Mesenchymal stem cell (in vitro differentiated cells and primary cell): Measurements from ENCODE around the gene CDH4.

Experiments
- DNase-seq: peaks from one replicate; pipeline ENCODE4 v3.0.0-alpha.2; 2013
- H2AFZ ChIP-seq: one replicate; pipeline ENCODE4 v1.6.1; 2013; ENCODE audit warnings: low read depth, mild to moderate bottlenecking, control low read depth, inconsistent platforms, low read length, moderate library complexity
- H2AK5ac ChIP-seq: 2 replicates; pipeline ENCODE4 v1.6.1; 2013; ENCODE audit warnings: low read length, moderate library complexity, mild to moderate bottlenecking, inconsistent platforms; ENCODE audit not compliant: severe bottlenecking
- H2BK120ac ChIP-seq: one replicate; pipeline ENCODE4 v1.6.1; 2013; ENCODE audit warnings: low read depth, mild to moderate bottlenecking, inconsistent platforms, low read length, moderate library complexity
- H2BK12ac ChIP-seq, 2 experiments: one replicate each; pipeline ENCODE4 v1.6.1; 2013; ENCODE audit warnings: inconsistent platforms in 2 of 2, low read length in 2 of 2, mild to moderate bottlenecking in 2 of 2, moderate library complexity in 2 of 2, control low read depth in 1 of 2
- H2BK15ac ChIP-seq: one replicate; pipeline ENCODE4 v1.6.1; 2013; ENCODE audit warnings: mild to moderate bottlenecking, low read depth, inconsistent platforms; ENCODE audit not compliant: poor library complexity, severe bottlenecking
- H2BK5ac ChIP-seq: 2 replicates; pipeline ENCODE4 v1.6.1; 2013; ENCODE audit warnings: low read depth, mild to moderate bottlenecking, low read length, control low read depth, inconsistent platforms; ENCODE audit not compliant: poor library complexity, severe bottlenecking
- H3K14ac ChIP-seq, 2 experiments: one replicate each; pipeline ENCODE4 v1.6.1; 2013; ENCODE audit warnings: inconsistent platforms in 2 of 2, low read length in 2 of 2, control low read depth in 1 of 2, mild to moderate bottlenecking in 1 of 2, moderate library complexity in 1 of 2
- H3K18ac ChIP-seq, 2 experiments: one replicate each; pipeline ENCODE4 v1.6.1; 2013; ENCODE audit warnings: inconsistent platforms in 2 of 2, low read length in 2 of 2, control low read depth in 1 of 2, low read depth in 1 of 2, mild to moderate bottlenecking in 1 of 2
- H3K23ac ChIP-seq, 2 experiments: one replicate each; pipeline ENCODE4 v1.6.1; 2013; ENCODE audit warnings: inconsistent platforms in 2 of 2, low read length in 2 of 2, mild to moderate bottlenecking in 2 of 2, moderate library complexity in 2 of 2, control low read depth in 1 of 2
- H3K27ac ChIP-seq: 2 replicates; pipeline ENCODE4 v1.5.1; 2013; ENCODE audit warnings: mild to moderate bottlenecking, moderate library complexity, low read length, control low read depth, inconsistent platforms; ENCODE audit not compliant: poor library complexity, severe bottlenecking
- H3K27me3 ChIP-seq, 2 experiments: 2 replicates each; pipeline versions ENCODE4 v1.6.1 to v1.7.0; 2013; ENCODE audit warnings: low read length in 2 of 2, mild to moderate bottlenecking in 2 of 2, moderate library complexity in 2 of 2, control low read depth in 1 of 2, inconsistent platforms in 1 of 2; ENCODE audit not compliant: control insufficient read depth in 1 of 2, insufficient read depth in 1 of 2
- H3K36me3 ChIP-seq, 2 experiments: 2 replicates each; pipeline versions ENCODE4 v1.6.1 to v1.7.0; 2013; ENCODE audit warnings: low read length in 2 of 2, control low read depth in 1 of 2, inconsistent platforms in 1 of 2, low read depth in 1 of 2, mild to moderate bottlenecking in 1 of 2; ENCODE audit not compliant: insufficient read depth in 2 of 2, control insufficient read depth in 1 of 2
- H3K4ac ChIP-seq, 2 experiments: one replicate each; pipeline ENCODE4 v1.6.1; 2013; ENCODE audit warnings: inconsistent platforms in 2 of 2, low read length in 2 of 2, mild to moderate bottlenecking in 2 of 2, moderate library complexity in 2 of 2, control low read depth in 1 of 2, low read depth in 1 of 2
- H3K4me1 ChIP-seq: 2 replicates; pipeline ENCODE4 v1.6.1; 2013; ENCODE audit warnings: low read depth, low read length, control low read depth; ENCODE audit not compliant: control insufficient read depth, insufficient read depth
- H3K4me2 ChIP-seq: 2 replicates; pipeline ENCODE4 v1.6.1; 2013; ENCODE audit warnings: low read length, mild to moderate bottlenecking, inconsistent platforms; ENCODE audit not compliant: poor library complexity, severe bottlenecking
- H3K4me3 ChIP-seq, 2 experiments: 2 replicates each; pipeline versions ENCODE4 v1.5.1 to v1.7.0; 2013; ENCODE audit warnings: low read length in 2 of 2, mild to moderate bottlenecking in 2 of 2, control low read depth in 1 of 2, low read depth in 1 of 2; ENCODE audit not compliant: insufficient read depth in 1 of 2
- H3K79me1 ChIP-seq: replicated peaks from 2 replicates; pipeline ENCODE4 v1.6.1; 2013; ENCODE audit warnings: mild to moderate bottlenecking, control low read depth, low read length, inconsistent platforms; ENCODE audit not compliant: poor library complexity, severe bottlenecking
- H3K9ac ChIP-seq: 2 replicates; pipeline ENCODE4 v1.7.0; 2013; ENCODE audit warnings: mild to moderate bottlenecking, low read length, moderate library complexity
- H3K9me3 ChIP-seq: 2 replicates; pipeline ENCODE4 v1.7.0; 2013; ENCODE audit warnings: mild to moderate bottlenecking, low read length; ENCODE audit not compliant: control insufficient read depth
- H4K8ac ChIP-seq: one replicate; pipeline ENCODE4 v1.6.1; 2013; ENCODE audit warnings: inconsistent platforms, mild to moderate bottlenecking, low read length, moderate library complexity
- H4K91ac ChIP-seq: one replicate; pipeline ENCODE4 v1.6.1; 2013; ENCODE audit warnings: mild to moderate bottlenecking, low read length, inconsistent platforms
- WGBS: methylation state at CpG from one replicate; pipeline ENCODE4 v1.1.7; 2013; ENCODE audit warnings: mixed read lengths; 5-methylcytosine and 5-hydroxymethylcytosine counted together

CDH4 gene

DNA sequence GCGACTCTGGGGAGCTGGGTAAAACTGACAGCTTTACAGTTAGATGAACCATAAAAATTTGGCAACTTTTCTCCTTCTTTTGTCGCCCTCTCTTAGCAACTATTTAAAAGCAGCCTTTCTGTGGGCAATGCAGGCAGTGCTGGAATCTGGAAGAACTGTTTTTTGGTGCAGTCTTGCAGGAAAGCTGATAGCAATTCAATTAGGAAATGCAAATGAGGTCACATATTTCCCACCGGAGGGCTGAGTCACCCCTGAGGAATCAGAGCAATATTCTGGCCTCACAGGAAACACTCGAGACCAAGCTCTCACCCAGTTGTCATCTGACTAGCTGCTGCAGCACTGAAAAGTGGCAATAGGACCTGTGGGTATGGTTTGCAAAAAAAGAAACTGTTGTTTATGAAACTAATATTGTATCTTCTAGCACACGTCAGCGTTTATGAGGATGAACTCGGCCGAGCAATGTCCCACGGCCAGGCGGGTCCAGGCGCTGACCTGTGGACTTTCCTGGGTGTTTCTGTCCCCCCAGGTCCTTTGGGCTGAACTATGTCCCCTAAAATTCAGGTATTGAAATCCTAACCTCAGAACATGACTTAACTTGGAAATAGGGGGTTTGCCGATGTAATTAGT is 501.4 kb downstream of the CDH4 start:
- no peak overlapping the region for H2BK15ac ChIP-seq
- no peak overlapping the region for H4K8ac ChIP-seq
- H3K4me1 ChIP-seq, result peaks cover 31% of the 10 kb centered on the region
- no peak overlapping the region for H2AK5ac ChIP-seq
- H3K27me3 ChIP-seq, result no peaks in the 10 kb centered on the region
- H2BK12ac ChIP-seq, result no peak overlapping the region
- peak overlapping the region; percentile 31 to 47 for H3K18ac ChIP-seq
- H3K9ac ChIP-seq, result no peak overlapping the region
- H3K23ac ChIP-seq, result no peak overlapping the region
- no peak overlapping the region for H2AFZ ChIP-seq
- no peak overlapping the region for H2BK5ac ChIP-seq
- H3K4ac ChIP-seq, result peak overlapping the region in 1 of 2 experiments; percentile 4
- H4K91ac ChIP-seq, result no peak overlapping the region
- H3K27ac ChIP-seq, result peak overlapping the region; percentile 17
- WGBS, result 32% methylated on average over 11 of the region's 12 CpGs
- H3K4me3 ChIP-seq, result no peak overlapping the region
- no peaks in the 10 kb centered on the region for H3K9me3 ChIP-seq
- peaks cover 0 to 4% of the 10 kb centered on the region in 2 experiments for H3K36me3 ChIP-seq
- no peak overlapping the region for H3K14ac ChIP-seq
- no peaks in the 10 kb centered on the region for H3K79me1 ChIP-seq
- H3K4me2 ChIP-seq, result no peak overlapping the region
- peak; percentile 86 for DNase-seq
- no peak overlapping the region for H2BK120ac ChIP-seq

DNA sequence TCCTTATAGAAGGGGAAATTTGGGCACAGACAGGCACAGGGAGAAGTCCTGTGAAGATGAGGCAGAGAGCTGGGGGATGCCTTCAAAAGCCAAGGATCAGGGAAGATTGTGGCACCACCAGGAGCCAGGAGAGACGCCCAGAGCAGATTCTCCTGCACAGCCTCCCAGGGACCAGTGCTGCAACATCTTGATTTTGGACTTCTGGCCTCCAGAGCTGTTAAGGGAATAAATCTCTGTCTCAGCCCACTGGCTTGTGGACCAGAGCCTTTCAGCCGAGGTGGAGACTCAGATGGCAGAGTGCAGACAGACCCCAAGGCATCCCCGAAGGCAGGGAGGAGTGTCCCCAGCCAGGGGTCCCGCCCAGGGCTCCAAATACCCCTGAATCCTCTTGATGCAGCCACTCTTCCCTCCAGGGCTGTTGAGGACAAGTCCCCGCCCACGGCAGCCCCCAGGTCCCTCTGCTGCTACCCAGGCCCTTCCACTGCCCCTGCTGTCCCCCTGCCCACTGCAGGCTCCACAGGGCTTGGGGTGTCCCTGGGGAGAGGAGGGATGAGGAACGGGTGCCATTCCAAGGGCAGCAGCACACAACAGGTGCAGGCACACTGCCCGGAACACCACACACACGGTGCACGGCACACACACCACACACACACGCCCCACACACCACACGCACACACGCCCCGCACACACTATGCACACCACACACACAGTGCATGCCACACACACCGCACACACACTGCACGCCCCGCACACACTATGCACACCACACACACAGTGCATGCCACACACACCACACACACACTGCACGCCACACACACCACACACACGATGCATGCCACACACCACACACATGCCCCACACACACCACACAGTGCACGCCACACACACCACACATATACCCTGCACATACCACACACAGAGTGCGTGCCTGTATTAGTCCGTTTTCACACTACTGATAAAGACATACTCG is 502.2 kb downstream of the CDH4 start:
- peak overlapping the region; percentile 47 to 93 for H3K18ac ChIP-seq
- no peak overlapping the region for H2BK5ac ChIP-seq
- peak overlapping the region in 1 of 2 experiments; percentile 87 for H2BK12ac ChIP-seq
- no peaks in the 10 kb centered on the region for H3K9me3 ChIP-seq
- H4K91ac ChIP-seq, result peak overlapping the region; percentile 88
- H2AK5ac ChIP-seq, result no peak overlapping the region
- peak overlapping the region; percentile 4 to 40 for H3K4ac ChIP-seq
- no peak overlapping the region for H2AFZ ChIP-seq
- no peak overlapping the region for H3K4me3 ChIP-seq
- no peaks in the 10 kb centered on the region for H3K27me3 ChIP-seq
- peaks cover 34% of the 10 kb centered on the region for H3K4me1 ChIP-seq
- H3K14ac ChIP-seq, result peak overlapping the region in 1 of 2 experiments; percentile 98
- no peak overlapping the region for H3K23ac ChIP-seq
- H3K9ac ChIP-seq, result no peak overlapping the region
- peak overlapping the region; percentile 66 for H4K8ac ChIP-seq
- peak overlapping the region; percentile 45 for H2BK120ac ChIP-seq
- peaks cover 0 to 4% of the 10 kb centered on the region in 2 experiments for H3K36me3 ChIP-seq
- no peak overlapping the region for H2BK15ac ChIP-seq
- peak; percentile 13 for DNase-seq
- no peaks in the 10 kb centered on the region for H3K79me1 ChIP-seq
- H3K27ac ChIP-seq, result no peak overlapping the region
- no peak overlapping the region for H3K4me2 ChIP-seq
- 89% methylated on average over 19 of the region's 23 CpGs for WGBS

DNA sequence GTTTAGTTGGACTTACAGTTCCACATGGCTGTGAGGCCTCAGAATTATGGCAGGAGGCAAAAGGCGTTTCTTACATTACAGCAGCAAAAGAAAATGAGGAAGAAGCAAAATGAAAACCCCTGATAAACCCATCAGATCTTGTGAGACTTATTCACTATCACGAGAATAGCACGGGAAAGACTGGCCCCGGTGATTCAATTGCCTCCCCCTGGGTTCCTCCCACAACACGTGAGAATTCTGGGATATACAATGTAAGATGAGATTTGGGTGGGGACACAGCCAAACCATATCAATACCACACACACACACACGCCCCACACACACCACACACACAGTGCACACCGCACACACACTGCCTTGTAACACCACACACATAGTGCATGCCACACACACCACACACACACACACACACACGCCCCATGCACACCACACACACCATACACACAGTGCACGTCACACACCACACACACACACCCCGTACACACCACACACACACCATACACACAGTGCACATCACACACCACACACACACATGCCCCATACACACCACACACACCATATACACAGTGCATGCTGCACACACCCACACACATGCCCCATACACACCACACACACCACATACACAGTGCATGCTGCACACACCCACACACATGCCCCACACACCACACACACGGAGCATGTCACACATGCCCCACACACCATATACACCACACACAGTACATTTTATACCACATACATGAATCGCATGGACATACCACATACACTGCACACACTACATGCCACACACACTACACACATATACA is 503.1 kb downstream of the CDH4 start:
- no peak overlapping the region for H2BK15ac ChIP-seq
- H3K27me3 ChIP-seq, result peaks cover under 1 to 1% of the 10 kb centered on the region in 2 experiments

More for the DNA sequence above, 503.1 kb downstream of the CDH4 start:
- peak overlapping the region in 1 of 2 experiments; percentile 3 for H2BK12ac ChIP-seq
- no peak overlapping the region for H3K9ac ChIP-seq
- H3K4me3 ChIP-seq, result peak overlapping the region in 1 of 2 experiments; percentile 27
- H3K14ac ChIP-seq, result peak overlapping the region in 1 of 2 experiments; percentile 28
- peak overlapping the region; percentile 45 for H4K91ac ChIP-seq
- H2BK5ac ChIP-seq, result no peak overlapping the region
- H3K4ac ChIP-seq, result no peak overlapping the region
- no peak overlapping the region for H3K4me2 ChIP-seq
- no peaks in the 10 kb centered on the region for H3K9me3 ChIP-seq
- H3K4me1 ChIP-seq, result peaks cover 31% of the 10 kb centered on the region
- no peak overlapping the region for H2BK120ac ChIP-seq
- peak overlapping the region in 1 of 2 experiments; percentile 2 for H3K23ac ChIP-seq
- H2AFZ ChIP-seq, result no peak overlapping the region
- DNase-seq, result peak; percentile 4
- H4K8ac ChIP-seq, result peak overlapping the region; percentile 35
- peaks cover 0 to 4% of the 10 kb centered on the region in 2 experiments for H3K36me3 ChIP-seq
- no peaks in the 10 kb centered on the region for H3K79me1 ChIP-seq
- WGBS, result 91% methylated on average over 8 of the region's 12 CpGs
- no peak overlapping the region for H2AK5ac ChIP-seq
- no peak overlapping the region for H3K27ac ChIP-seq
- H3K18ac ChIP-seq, result peak overlapping the region in 1 of 2 experiments; percentile 40
